Cortex of kidney (tissue), 1 donor: ENCODE data around the gene PCAT7.
"Not testable (repeated sequence)": the region's sequence is repeated elsewhere in the genome, so short reads cannot be mapped to it uniquely, and the experiment has no call there.

Experiments
- DNase-seq: peaks from one replicate; lab custom pipeline; 2025; lab: John Stamatoyannopoulos, UW

The PCAT7 gene

GRCh38 chr9:94563548-94563947, 8.7 kb downstream of the PCAT7 start:
- DNase-seq: no peak

GRCh38 chr9:94564279-94564678, 9.4 kb downstream of the PCAT7 start:
- not testable (repeated sequence) for DNase-seq

- no peak for DNase-seq
Measured at GRCh38 chr9:94566550-94566949, 11.7 kb downstream of the PCAT7 start.

- DNase-seq: no peak
Measured at GRCh38 chr9:94567271-94567670, 12.4 kb downstream of the PCAT7 start.

- no peak for DNase-seq
Measured at GRCh38 chr9:94568250-94568889, 13.5 kb downstream of the PCAT7 start.

- DNase-seq: no peak
Measured at GRCh38 chr9:94568972-94569712, 14.3 kb downstream of the PCAT7 start.

GRCh38 chr9:94576131-94576530, 21.2 kb downstream of the PCAT7 start:
- DNase-seq: no peak

- no peak for DNase-seq
Measured at GRCh38 chr9:94577036-94577435, 22.2 kb downstream of the PCAT7 start.

GRCh38 chr9:94577571-94577970, 22.7 kb downstream of the PCAT7 start:
- DNase-seq: no peak

GRCh38 chr9:94581728-94582127, 26.8 kb downstream of the PCAT7 start:
- DNase-seq: no peak

GRCh38 chr9:94584555-94584954, 29.7 kb downstream of the PCAT7 start:
- no peak for DNase-seq

GRCh38 chr9:94586316-94586715, 31.4 kb downstream of the PCAT7 start:
- DNase-seq: no peak

GRCh38 chr9:94586814-94587213, 31.9 kb downstream of the PCAT7 start:
- no peak for DNase-seq

GRCh38 chr9:94588681-94589080, 33.8 kb downstream of the PCAT7 start:
- no peak for DNase-seq

GRCh38 chr9:94591046-94591545, 36.2 kb downstream of the PCAT7 start:
- DNase-seq: not testable (repeated sequence)

- no peak for DNase-seq
Measured at GRCh38 chr9:94591876-94592275, 37.0 kb downstream of the PCAT7 start.

GRCh38 chr9:94592683-94593082, 37.8 kb downstream of the PCAT7 start:
- not testable (repeated sequence) for DNase-seq

- no peak for DNase-seq
Measured at GRCh38 chr9:94593459-94594345, 38.8 kb downstream of the PCAT7 start, which contains the start of gene FBP2. TSS of gene FBP2 (minus strand) at chr9:94593824. CDS start at chr9:94593726, 98 bp downstream.

- no peak for DNase-seq
Measured at GRCh38 chr9:94599102-94599501, 44.2 kb downstream of the PCAT7 start.

GRCh38 chr9:94600258-94600657, 45.4 kb downstream of the PCAT7 start:
- no peak for DNase-seq

GRCh38 chr9:94600715-94601114, 45.8 kb downstream of the PCAT7 start:
- no peak for DNase-seq

GRCh38 chr9:94602666-94603065, 47.8 kb downstream of the PCAT7 start:
- no peak for DNase-seq
